GM19238 (cell line): ENCODE measurements around the gene AEBP1.

Experiments used
- DNase-seq: peaks from one replicate; pipeline ENCODE4 v3.0.0; 2011; ENCODE audit warnings: low spot score; ENCODE audit not compliant: insufficient read length

The AEBP1 gene

DNA sequence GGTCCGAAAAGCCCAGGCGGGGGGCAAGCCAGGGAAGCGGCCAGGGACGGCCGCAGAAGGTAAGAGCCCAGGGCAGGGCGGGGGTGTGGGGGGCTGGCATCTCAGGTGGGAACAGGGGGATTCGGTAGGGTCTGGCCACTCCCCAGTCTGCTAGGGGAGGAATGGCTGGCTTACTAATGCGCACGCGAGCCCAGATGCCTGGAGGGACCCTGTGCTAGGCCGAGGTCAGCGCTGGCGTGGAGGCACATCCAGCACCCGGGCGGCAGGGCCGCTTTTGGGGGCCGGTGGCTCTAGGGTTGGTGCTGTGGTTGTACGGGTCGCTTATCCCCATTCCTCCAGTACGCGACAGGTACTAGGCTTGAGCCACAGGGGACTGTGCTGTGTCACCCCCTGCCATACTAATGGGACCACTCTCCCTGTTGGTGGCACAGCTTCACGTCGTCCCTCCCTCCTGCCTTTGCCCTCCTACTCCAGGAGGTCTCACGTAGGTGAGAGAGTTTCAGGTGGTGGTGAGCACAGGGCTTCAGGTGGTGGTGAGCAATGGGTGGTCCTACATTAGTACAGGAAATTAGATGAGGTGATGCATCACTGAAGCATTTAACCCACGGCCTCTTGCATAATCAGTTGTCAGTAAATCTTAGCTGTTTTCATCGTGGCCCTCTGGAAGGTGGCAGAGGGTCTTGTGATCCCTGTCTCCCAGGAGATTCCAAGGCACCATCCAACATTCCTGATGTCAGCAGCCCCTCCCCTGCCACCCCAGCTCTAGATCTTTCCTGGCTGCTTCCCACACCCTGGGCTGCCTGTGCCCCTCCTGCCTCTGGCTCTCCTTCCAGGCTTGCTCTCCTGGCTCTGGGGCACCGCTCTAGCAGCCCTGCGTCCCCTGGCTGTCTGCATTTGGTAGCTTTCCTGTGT, 971 bp downstream of the AEBP1 start:
- no peak for DNase-seq

DNA sequence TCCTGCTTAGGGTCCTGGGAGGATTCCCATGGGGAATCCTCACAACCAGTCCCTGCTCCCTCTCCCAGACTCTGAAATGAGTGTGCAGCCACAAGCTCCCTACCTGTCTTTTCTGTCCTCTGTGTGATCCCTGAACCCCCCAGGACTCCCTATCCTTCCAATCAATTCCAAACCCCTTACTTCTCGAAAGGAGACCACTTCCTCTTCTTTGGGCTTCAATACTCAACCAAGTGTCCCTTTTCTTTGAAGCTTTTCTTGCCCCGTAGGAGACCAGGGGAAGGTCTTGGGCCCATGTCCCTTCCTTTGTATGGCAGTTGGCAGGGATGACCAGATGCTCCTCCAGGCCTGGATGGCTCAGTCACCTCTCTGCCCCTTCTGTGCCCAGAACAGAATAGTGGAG, 1.7 kb downstream of the AEBP1 start:
- DNase-seq, result no peak

DNA sequence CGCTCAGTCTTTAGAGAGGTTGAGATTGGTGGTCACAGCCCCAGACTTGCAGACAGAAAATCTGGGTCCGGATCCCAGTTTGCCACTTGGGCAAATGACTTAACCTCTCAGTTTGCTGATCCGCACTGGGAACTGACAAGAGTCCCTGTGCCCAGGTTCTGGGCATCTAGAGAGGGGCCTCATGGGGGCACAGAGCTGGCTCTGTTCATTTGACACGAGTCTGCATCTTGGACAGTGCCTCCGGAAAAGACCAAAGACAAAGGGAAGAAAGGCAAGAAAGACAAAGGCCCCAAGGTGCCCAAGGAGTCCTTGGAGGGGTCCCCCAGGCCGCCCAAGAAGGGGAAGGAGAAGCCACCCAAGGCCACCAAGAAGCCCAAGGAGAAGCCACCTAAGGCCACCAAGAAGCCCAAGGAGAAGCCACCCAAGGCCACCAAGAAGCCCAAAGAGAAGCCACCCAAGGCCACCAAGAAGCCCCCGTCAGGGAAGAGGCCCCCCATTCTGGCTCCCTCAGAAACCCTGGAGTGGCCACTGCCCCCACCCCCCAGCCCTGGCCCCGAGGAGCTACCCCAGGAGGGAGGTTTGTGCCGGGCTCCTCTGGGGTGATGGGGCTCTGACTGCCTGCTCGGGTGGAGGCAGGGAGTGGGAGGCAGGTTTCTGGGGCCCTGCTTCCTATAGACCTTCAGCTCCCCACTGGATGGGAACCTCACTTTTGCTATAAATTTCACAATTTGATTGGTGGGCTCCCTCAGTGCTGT, 2.3 kb downstream of the AEBP1 start:
- DNase-seq, result no peak

DNA sequence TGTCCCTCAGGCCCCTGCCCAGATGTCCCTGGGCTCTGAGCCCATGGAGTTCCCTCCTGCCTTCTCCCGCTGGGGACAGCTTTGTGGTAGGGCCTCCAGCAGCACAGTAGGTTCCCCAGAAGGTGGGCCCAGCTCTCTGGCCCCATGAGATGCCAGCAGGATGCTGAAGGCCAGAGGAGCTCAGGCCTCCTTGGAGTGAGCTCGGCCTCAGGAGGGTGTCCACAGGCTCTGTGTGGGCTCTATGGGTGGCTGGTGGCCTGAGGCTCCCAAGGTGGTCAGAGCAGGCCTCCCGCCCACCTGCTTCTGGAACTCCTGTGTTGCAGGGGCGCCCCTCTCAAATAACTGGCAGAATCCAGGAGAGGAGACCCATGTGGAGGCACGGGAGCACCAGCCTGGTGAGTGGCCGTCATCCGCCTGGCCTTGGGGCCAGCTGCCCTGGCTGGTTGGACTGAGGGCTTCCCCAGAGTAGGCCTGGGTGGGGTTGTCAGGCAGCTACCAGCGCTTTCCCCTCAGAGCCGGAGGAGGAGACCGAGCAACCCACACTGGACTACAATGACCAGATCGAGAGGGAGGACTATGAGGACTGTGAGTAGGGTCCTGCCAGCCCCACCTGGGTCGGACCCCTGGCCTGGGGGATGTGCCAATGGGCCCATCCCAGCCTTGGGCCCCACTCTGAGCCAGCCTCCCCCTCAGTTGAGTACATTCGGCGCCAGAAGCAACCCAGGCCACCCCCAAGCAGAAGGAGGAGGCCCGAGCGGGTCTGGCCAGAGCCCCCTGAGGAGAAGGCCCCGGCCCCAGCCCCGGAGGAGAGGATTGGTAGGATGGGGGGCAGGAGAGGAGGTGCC, 3.2 kb downstream of the AEBP1 start:
- no peak for DNase-seq

DNA sequence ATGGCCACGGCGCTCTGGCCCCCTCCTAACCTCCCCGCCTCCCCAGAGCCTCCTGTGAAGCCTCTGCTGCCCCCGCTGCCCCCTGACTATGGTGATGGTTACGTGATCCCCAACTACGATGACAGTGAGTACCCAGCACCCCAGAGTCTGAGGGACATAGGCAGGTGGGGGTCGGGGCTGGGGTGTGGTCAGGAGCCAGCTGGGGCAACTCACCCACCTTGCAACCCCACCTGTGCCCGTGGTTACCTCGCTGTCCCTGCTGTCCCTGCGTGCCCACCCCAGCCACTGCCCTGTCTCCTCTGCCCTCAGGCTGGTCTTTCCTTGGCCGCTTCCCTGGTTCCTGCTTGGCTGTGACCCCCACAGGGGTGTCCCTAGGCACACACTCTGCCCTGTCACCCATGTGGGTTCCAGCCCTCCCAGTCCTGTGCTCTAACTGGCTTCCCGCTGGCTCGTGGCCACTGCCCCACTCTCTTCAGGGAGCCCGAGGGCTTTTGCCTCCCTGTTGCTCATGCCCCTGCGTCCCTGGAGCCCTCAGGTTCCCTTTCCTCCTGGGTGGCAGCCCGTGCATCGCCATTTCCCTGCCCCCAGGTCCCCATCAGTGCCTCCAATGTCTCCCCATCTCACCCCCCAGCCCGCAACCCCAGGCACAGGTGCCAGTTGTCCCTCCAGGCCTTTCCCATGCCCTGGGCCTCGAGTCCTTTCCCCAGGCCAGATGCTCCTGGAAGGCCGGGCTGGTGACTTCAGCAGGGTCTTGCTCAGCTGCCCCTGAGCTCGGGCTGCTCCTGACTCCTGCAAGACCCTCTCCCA, 4.0 kb downstream of the AEBP1 start:
- DNase-seq, result no peak

GRCh38 chr7:44108768-44109750, 4.9 kb downstream of the AEBP1 start:
- no peak for DNase-seq

DNA sequence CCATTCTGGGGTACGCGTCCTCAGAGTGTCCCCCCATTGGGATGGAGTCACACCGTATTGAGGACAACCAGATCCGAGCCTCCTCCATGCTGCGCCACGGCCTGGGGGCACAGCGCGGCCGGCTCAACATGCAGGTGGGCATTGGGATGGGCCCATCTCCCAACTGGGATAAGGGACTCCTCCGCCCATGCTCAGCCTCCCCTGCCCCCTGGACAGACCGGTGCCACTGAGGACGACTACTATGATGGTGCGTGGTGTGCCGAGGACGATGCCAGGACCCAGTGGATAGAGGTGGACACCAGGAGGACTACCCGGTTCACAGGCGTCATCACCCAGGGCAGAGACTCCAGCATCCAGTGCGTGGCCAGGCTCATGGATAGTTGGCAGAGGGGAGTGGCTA, 5.8 kb downstream of the AEBP1 start:
- no peak for DNase-seq

DNA sequence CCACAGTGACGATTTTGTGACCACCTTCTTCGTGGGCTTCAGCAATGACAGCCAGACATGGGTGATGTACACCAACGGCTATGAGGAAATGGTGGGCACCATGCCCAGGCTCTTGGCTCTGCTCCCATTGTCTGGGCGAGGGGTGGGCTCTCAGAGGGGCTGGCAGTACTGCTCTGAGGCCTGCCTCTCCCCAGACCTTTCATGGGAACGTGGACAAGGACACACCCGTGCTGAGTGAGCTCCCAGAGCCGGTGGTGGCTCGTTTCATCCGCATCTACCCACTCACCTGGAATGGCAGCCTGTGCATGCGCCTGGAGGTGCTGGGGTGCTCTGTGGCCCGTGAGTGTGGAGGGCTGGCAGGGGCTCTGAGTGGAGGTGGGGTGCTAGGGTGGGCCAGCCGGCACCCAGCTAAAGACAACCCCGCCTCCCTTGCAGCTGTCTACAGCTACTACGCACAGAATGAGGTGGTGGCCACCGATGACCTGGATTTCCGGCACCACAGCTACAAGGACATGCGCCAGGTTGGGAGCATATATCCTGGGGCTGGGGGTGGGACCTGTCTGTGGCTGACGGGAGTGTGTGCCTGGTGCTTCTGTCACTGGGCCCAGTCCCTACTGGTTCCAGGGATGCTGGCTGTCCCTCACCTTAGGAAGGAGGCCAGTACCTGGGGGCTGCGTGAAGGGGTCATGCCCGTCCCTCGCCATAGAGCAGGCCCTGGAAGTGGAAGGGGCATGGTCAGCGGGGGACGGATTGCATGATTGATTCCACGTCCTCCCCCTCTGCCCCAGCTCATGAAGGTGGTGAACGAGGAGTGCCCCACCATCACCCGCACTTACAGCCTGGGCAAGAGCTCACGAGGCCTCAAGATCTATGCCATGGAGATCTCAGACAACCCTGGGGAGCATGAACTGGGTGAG, 6.8 kb downstream of the AEBP1 start:
- DNase-seq, result no peak

DNA sequence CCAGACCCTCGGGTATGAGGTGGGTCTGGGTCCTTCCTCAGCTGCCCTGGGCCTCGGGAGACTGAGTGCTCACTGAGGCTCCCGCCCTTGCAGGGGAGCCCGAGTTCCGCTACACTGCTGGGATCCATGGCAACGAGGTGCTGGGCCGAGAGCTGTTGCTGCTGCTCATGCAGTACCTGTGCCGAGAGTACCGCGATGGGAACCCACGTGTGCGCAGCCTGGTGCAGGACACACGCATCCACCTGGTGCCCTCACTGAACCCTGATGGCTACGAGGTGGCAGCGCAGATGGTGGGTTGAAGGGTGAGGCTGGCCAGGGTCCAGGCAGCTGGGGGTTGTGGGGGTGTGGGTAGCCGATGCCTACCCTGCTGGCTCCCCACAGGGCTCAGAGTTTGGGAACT, 7.6 kb downstream of the AEBP1 start:
- no peak for DNase-seq

DNA sequence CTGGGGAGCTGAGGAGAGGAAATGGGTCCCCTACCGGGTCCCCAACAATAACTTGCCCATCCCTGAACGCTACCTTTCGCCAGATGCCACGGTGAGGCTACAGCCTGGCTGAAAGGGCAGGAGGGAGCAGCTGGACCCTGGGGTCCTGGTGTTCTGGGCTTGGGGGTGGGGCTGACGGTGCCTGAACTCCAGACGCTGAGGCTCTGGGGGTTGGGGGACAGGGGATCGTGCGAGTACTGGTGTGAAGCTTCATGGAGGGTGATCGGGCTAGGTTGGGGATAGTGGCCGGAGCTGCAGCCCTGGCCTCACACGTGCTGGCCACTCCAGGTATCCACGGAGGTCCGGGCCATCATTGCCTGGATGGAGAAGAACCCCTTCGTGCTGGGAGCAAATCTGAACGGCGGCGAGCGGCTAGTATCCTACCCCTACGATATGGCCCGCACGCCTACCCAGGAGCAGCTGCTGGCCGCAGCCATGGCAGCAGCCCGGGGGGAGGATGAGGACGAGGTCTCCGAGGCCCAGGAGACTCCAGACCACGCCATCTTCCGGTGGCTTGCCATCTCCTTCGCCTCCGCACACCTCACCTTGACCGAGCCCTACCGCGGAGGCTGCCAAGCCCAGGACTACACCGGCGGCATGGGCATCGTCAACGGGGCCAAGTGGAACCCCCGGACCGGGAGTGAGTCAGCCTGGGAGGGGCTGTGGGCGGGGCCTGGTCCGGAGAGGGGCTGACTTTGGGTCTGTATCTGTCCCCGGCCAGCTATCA, 8.3 kb downstream of the AEBP1 start:
- DNase-seq, result no peak

- no peak for DNase-seq
These were observed 9.0 kb downstream of the AEBP1 start for GRCh38 chr7:44112997-44113763.

- DNase-seq, result no peak
These were observed 9.7 kb downstream of the AEBP1 start for GRCh38 chr7:44113764-44114354.

DNA sequence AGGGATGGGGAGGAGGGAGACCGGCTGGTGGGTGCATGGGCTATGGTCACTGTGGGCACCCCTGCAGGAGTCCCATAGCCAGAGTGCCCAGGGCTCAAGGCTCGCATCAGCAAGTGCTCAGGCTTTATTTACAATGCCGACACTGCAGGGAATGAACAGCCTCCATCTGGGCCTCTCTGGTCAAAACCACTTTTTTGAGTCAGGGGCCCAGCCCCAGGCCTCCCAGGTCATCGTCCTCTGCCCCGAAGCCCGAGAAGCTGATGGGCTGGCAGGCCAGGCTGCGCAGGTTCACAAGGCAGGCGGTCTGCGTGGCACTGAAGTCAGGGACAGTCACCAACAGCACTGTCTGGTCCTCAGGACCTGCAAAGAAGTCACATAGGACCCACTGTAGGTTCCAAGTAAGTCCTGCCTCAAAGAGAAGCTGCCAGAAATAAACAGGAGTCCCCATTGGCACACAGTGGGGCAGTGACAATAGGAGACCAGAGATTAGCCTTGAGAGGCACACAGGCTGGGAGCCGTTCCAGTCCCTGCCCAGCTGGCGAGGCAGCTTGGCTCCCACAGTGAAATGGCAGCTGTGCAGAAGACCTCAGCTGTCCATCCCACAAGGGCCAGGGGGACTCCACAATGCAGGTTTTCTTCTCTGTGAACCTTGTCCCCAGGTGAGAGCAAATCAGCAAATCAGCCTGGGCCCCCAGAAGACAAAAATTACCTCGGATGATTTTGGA, 10.6 kb downstream of the AEBP1 start:
- no peak for DNase-seq

- no peak for DNase-seq
These were observed 12.1 kb downstream of the AEBP1 start for GRCh38 chr7:44116087-44116788.
